HepG2 (cell line): ENCODE data around the gene CALML6. TPM values are rescaled to one million over a fixed set of nuclear protein-coding genes. Genes with fewer than 3 reads are reported as not detected.

Source experiments
- ATAC-seq: fragments of 200-7000 bp; cut with Tn5 transposase; 3 replicates; pipeline ENCODE4 v1.9.1; 2020; ENCODE audit warnings: mild to moderate bottlenecking, moderate library complexity
- BruUV-seq: library from RNA; stranded (reverse); fragments of 400-500 nt; replicated peaks from 2 replicates; lab custom pipeline; 2021; lab: Mats Ljungman, UMichigan
- CTCF ChIA-PET: fragments of 300-600 bp; formaldehyde crosslinking; extraction: SDS; loops from one replicate; lab custom pipeline; 2021; ENCODE audit warnings: low total read pairs, inconsistent platforms, low intra/inter-chr PET ratio; lab: Yijun Ruan, JAX
- POLR2A ChIA-PET: fragments of 350-600 bp; sonication (Branson Sonifier 250); formaldehyde crosslinking; loops from one replicate; lab custom pipeline; 2020; ENCODE audit warnings: antibody characterized with exemption, inconsistent platforms; lab: Yijun Ruan, JAX
- DNase-seq: peaks from one replicate; pipeline ENCODE4 v3.0.0-alpha.2; 2015; ENCODE audit warnings: low spot score
- FAIRE-seq: peaks from 3 replicates; lab custom pipeline; 2011; peaks lifted over from hg19 to GRCh38; lab: Jason Lieb, UNC
- H2AFZ ChIP-seq: one replicate; pipeline ENCODE4 v1.6.1; 2011; ENCODE audit warnings: low read length, inconsistent platforms
- H3K27ac ChIP-seq: fragments of 300-600 bp; 3 replicates; pipeline ENCODE4 v1.8.0; 2011; ENCODE audit warnings: mixed run types, mild to moderate bottlenecking, mixed read lengths, low read length, inconsistent platforms; ENCODE audit not compliant: insufficient read depth; ENCODE audit errors: extremely low read length
- H3K27me3 ChIP-seq, 2 experiments: fragments of 200-600 bp in 1 of 2; 2 replicates in 1 of 2; 3 replicates in 1 of 2; pipeline versions ENCODE4 v1.6.0 to v1.8.0; 2011; ENCODE audit warnings: low read length in 2 of 2, mild to moderate bottlenecking in 2 of 2, moderate library complexity in 2 of 2, inconsistent platforms in 1 of 2; ENCODE audit not compliant: insufficient read depth in 2 of 2, control insufficient read depth in 1 of 2
- H3K36me3 ChIP-seq, 2 experiments: fragments of 200-600 bp in 1 of 2; replicated peaks in 1 of 2; 2 replicates in 1 of 2; 3 replicates in 1 of 2; pipeline versions ENCODE4 v1.5.1 to v1.8.0; 2011; ENCODE audit warnings: low read length in 2 of 2, inconsistent platforms in 1 of 2; ENCODE audit not compliant: insufficient read depth in 2 of 2, control insufficient read depth in 1 of 2
- H3K4me1 ChIP-seq: 2 replicates; pipeline ENCODE4 v1.5.1; 2012; ENCODE audit warnings: low read length, inconsistent platforms; ENCODE audit not compliant: insufficient read depth
- H3K4me2 ChIP-seq: 2 replicates; pipeline ENCODE4 v1.6.0; 2011; ENCODE audit warnings: low read depth, low read length, inconsistent platforms
- H3K4me3 ChIP-seq, 3 experiments: fragments of 200-600 bp in 1 of 3; sonication (generic), shearing (Covaris generic) in 1 of 3; replicated peaks in 1 of 3; 2 replicates each; pipeline ENCODE4 v1.5.1; 2011 to 2016; ENCODE audit warnings: low read length in 3 of 3, inconsistent platforms in 2 of 3, low read depth in 2 of 3, mild to moderate bottlenecking in 2 of 3, control low read depth in 1 of 3, mixed read lengths in 1 of 3; ENCODE audit not compliant: insufficient read depth in 1 of 3
- H3K79me2 ChIP-seq: one replicate; pipeline ENCODE4 v1.6.1; 2011; ENCODE audit warnings: low read length, inconsistent platforms; ENCODE audit not compliant: insufficient read depth
- H3K9ac ChIP-seq: 2 replicates; pipeline ENCODE4 v1.6.0; 2011; ENCODE audit warnings: mild to moderate bottlenecking, low read depth, low read length, inconsistent platforms; ENCODE audit not compliant: insufficient read depth
- H3K9me3 ChIP-seq: 2 replicates; pipeline ENCODE4 v1.5.1; 2012; ENCODE audit warnings: mild to moderate bottlenecking, low read length
- H4K20me1 ChIP-seq: 2 replicates; pipeline ENCODE4 v1.6.0; 2011; ENCODE audit warnings: inconsistent platforms, mild to moderate bottlenecking, low read length, moderate library complexity; ENCODE audit not compliant: insufficient read depth
- AHR ChIP-seq: IDR thresholded peaks from 2 replicates; pipeline ENCODE4 v1.6.1; 2018; ENCODE audit warnings: missing genetic modification reagents, missing compliant biosample characterization
- DPF2 ChIP-seq: sonication (generic); formaldehyde crosslinking; IDR thresholded peaks from 2 replicates; pipeline ENCODE4 v1.4.0; 2020; ENCODE audit warnings: mild to moderate bottlenecking, low read depth, missing genetic modification reagents, borderline replicate concordance
- GATAD2A ChIP-seq: IDR thresholded peaks from 2 replicates; pipeline ENCODE4 v1.6.1; 2016
- NPAS2 ChIP-seq: sonication (generic); formaldehyde crosslinking; IDR thresholded peaks from 2 replicates; pipeline ENCODE4 v1.8.0; 2022; ENCODE audit warnings: mild to moderate bottlenecking, missing genetic modification reagents, borderline replicate concordance
- POGZ ChIP-seq: sonication (generic); formaldehyde crosslinking; IDR thresholded peaks from 2 replicates; pipeline ENCODE4 v1.4.0; 2020; ENCODE audit warnings: mild to moderate bottlenecking, missing genetic modification reagents
- SMAD9 ChIP-seq: sonication (generic); formaldehyde crosslinking; IDR thresholded peaks from 2 replicates; pipeline ENCODE4 v1.5.1; 2020; ENCODE audit warnings: mild to moderate bottlenecking, missing genetic modification reagents
- STAT6 ChIP-seq: sonication (generic); formaldehyde crosslinking; IDR thresholded peaks from 2 replicates; pipeline ENCODE4 v1.4.0; 2020; ENCODE audit warnings: missing genetic modification reagents, mild to moderate bottlenecking, borderline replicate concordance
- TOE1 ChIP-seq: sonication (generic); formaldehyde crosslinking; IDR thresholded peaks from 2 replicates; pipeline ENCODE4 v1.4.0; 2020; ENCODE audit warnings: mild to moderate bottlenecking, missing genetic modification reagents
- ZNF343 ChIP-seq: sonication (generic); formaldehyde crosslinking; IDR thresholded peaks from 2 replicates; pipeline ENCODE4 v1.4.0; 2020; ENCODE audit warnings: mild to moderate bottlenecking, missing genetic modification reagents
- ZNF576 ChIP-seq: sonication (generic); formaldehyde crosslinking; IDR thresholded peaks from 2 replicates; pipeline ENCODE4 v1.4.0; 2020; ENCODE audit warnings: mild to moderate bottlenecking, missing genetic modification reagents
- WGBS: methylation state at CpG from one replicate; pipeline ENCODE4 v1.1.6; 2017; ENCODE audit warnings: low lambda C conversion rate; 5-methylcytosine and 5-hydroxymethylcytosine counted together
- in situ Hi-C: cut with HindIII; loops from 2 replicates; pipeline ENCODE4 v1.10.0; 2017; ENCODE audit warnings: low pct_unique_long_range_greater_than_20kb; ENCODE audit not compliant: extremely low pct_ligation_motif_present
- intact Hi-C: fragments of 100-400 bp; cut with micrococcal nuclease; formaldehyde crosslinking; loops from one replicate; pipeline ENCODE4 v1.10.0; 2022; ENCODE audit not compliant: unreplicated experiment
- polyA plus RNA-seq, 8 experiments: library from polyadenylated mRNA; depleted of rRNA in 3 of 8; stranded (reverse) in 7 of 8; unstranded in 1 of 8; fragments of >200 nt; fragmentation: Illumina TruSeq in 4 of 8; extraction: Trizol in 4 of 8; gene quantifications; 2 replicates each; pipeline versions ENCODE4 v1.2.1 to v1.2.3, GENCODE V29; 2011 to 2016; ENCODE audit warnings: low read depth in 4 of 8, missing spikeins in 1 of 8, mixed read lengths in 1 of 8; ENCODE audit not compliant: insufficient read depth in 1 of 8
- total RNA-seq, 5 experiments: library from RNA; depleted of rRNA; stranded (reverse); fragments of >200 nt; fragmentation: Illumina TruSeq; extraction: Trizol; gene quantifications; 2 replicates each; pipeline ENCODE4 v1.2.3, GENCODE V29; 2016; ENCODE audit warnings: low read depth in 1 of 5

The CALML6 gene
- total and polyA plus RNA-seq, 2 of the 13 experiments (the other 11 are each of a cell fraction or from before 2014, with no cell fraction given), result 0.11 to 0.12 TPM

GRCh38 chr1:1964811-1965210, 49.8 kb downstream of the CALML6 start:
- in situ Hi-C loops, result loop anchor here (5.0 kb wide), 1 partner anchor 82 kb away; no protein-coding TSS in a partner anchor

More at GRCh38 chr1:1964811-1965210, 49.8 kb downstream of the CALML6 start:
- H3K9ac ChIP-seq, result no peak overlapping the region
- H3K27ac ChIP-seq, result no peak overlapping the region
- intact Hi-C loops, result loop anchor here (5.0 kb wide), 1 partner anchor 82 kb away; no protein-coding TSS in a partner anchor
- H2AFZ ChIP-seq, result no peak overlapping the region
- H3K36me3 ChIP-seq, result no peaks in the 10 kb centered on the region
- ATAC-seq, result no peak
- no peak for TF ChIP-seq POGZ (CRISPR knock-in tag)
- TF ChIP-seq TOE1, result no peak
- no peak for TF ChIP-seq ZNF343 (CRISPR knock-in tag)
- TF ChIP-seq SMAD9, result no peak
- TF ChIP-seq DPF2 (CRISPR knock-in tag), result no peak
- TF ChIP-seq AHR (CRISPR knock-in tag), result no peak
- no peak for TF ChIP-seq NPAS2
- TF ChIP-seq STAT6, result no peak
- no peak for TF ChIP-seq GATAD2A
- no peak for TF ChIP-seq ZNF576 (CRISPR knock-in tag)
- ChIA-PET CTCF (no interaction called here), POLR2A (no interaction called here)
- no peak overlapping the region for H3K4me2 ChIP-seq
- H4K20me1 ChIP-seq, result no peaks in the 10 kb centered on the region
- FAIRE-seq, result no peak
- H3K27me3 ChIP-seq, result peaks cover 7 to 76% of the 10 kb centered on the region in 2 experiments; a peak in 4 of 5 replicates
- H3K9me3 ChIP-seq, result no peaks in the 10 kb centered on the region
- DNase-seq, result no peak
- peaks cover 43% of the 10 kb centered on the region for H3K4me1 ChIP-seq
- BruUV-seq, result no TSS peak
- no peaks in the 10 kb centered on the region for H3K79me2 ChIP-seq
- no peak overlapping the region for H3K4me3 ChIP-seq
- WGBS, result 51% methylated on average over 15 of the region's 25 CpGs
